Stimulated activated CD8-positive, alpha-beta memory T cell treated with anti-CD3 and anti-CD28 coated beads, Interleukin-4, amount 100 ng/mL, for 48 hours (primary cell): ENCODE data around the gene MBD3L2B.

Experiments used
- DNase-seq: peaks from one replicate; pipeline ENCODE4 v3.0.0-alpha.2; 2020

The MBD3L2B gene

GRCh38 chr19:7010722-7011593 lies 10.3 kb downstream of the MBD3L2B start:
- no peak for DNase-seq

GRCh38 chr19:7007859-7008258 lies 13.4 kb downstream of the MBD3L2B start:
- DNase-seq: no peak

- no peak for DNase-seq
Measured at GRCh38 chr19:7006135-7006704, 15.0 kb downstream of the MBD3L2B start.

- no peak for DNase-seq
Measured at GRCh38 chr19:7004313-7004931, 16.8 kb downstream of the MBD3L2B start.

GRCh38 chr19:7000816-7001215 lies 20.4 kb downstream of the MBD3L2B start:
- DNase-seq: no peak

GRCh38 chr19:7000333-7000732 lies 20.9 kb downstream of the MBD3L2B start:
- DNase-seq: no peak

GRCh38 chr19:6999933-7000332 lies 21.3 kb downstream of the MBD3L2B start:
- no peak for DNase-seq

- DNase-seq: no peak
Measured at GRCh38 chr19:6997679-6998445, 23.4 kb downstream of the MBD3L2B start.

GRCh38 chr19:6996810-6997209 lies 24.4 kb downstream of the MBD3L2B start:
- no peak for DNase-seq

GRCh38 chr19:6995054-6995453 lies 26.2 kb downstream of the MBD3L2B start:
- DNase-seq: no peak

- DNase-seq: no peak
Measured at GRCh38 chr19:6988257-6988656, 33.0 kb downstream of the MBD3L2B start.

GRCh38 chr19:6987850-6988249 lies 33.4 kb downstream of the MBD3L2B start:
- DNase-seq: no peak

- no peak for DNase-seq
Measured at GRCh38 chr19:6983448-6983847, 37.8 kb downstream of the MBD3L2B start.

GRCh38 chr19:6979399-6979798 lies 41.8 kb downstream of the MBD3L2B start:
- DNase-seq: no peak

GRCh38 chr19:6976197-6976596 lies 45.0 kb downstream of the MBD3L2B start:
- no peak for DNase-seq

GRCh38 chr19:6971366-6971765 lies 49.9 kb downstream of the MBD3L2B start:
- DNase-seq: no peak

- no peak for DNase-seq
Measured at GRCh38 chr19:6970443-6970842, 50.8 kb downstream of the MBD3L2B start.

GRCh38 chr19:6970021-6970420 lies 51.2 kb downstream of the MBD3L2B start:
- DNase-seq: no peak

GRCh38 chr19:6969490-6969889 lies 51.7 kb downstream of the MBD3L2B start:
- DNase-seq: no peak
